ENCODE data around the gene CC2D2A. TPM values are rescaled to one million over a fixed set of nuclear protein-coding genes. Genes with fewer than 3 reads are reported as not detected.

The CC2D2A gene
- total RNA-seq, 1 experiment from 2014 or later, result 3.6 TPM

GRCh38 chr4:15506464-15506863, 36.8 kb downstream of the CC2D2A start:
- no TSS peak for BruUV-seq (replicated peaks)
- no peaks in the 10 kb centered on the region for H3K4me1 ChIP-seq (ENCODE audit: control insufficient read depth, insufficient read depth, low read length)
- in situ Hi-C loops (cut with HindIII; ENCODE audit: low pct_unique_long_range_greater_than_20kb, low sequenced_read_pairs) (no loop called here), intact Hi-C loops (cut with micrococcal nuclease; ENCODE audit: unreplicated experiment) (no loop called here)
- TF ChIP-seq POLR2AphosphoS5 (IDR thresholded peaks at IDR 0.05; ENCODE audit: low read depth, low read length) (no peak), REST (IDR thresholded peaks at IDR 0.05; ENCODE audit: insufficient read depth in 1 of 2, low read depth in 2 of 2, low read length in 1 of 2) (no peak), SIN3A (IDR thresholded peaks at IDR 0.05; ENCODE audit: borderline replicate concordance, insufficient read depth, low read depth, low read length) (no peak), CTCF (IDR thresholded peaks at IDR 0.05) (no peak), TCF7L2 (IDR thresholded peaks at IDR 0.05; ENCODE audit: low read depth, low read length) (no peak)
- ATAC-seq (no peak), DNase-seq (ENCODE audit: low read depth, low spot score) (no peak)
- H3K36me3 ChIP-seq (ENCODE audit: control insufficient read depth, insufficient read depth, low read length), result no peaks in the 10 kb centered on the region
- H3K27me3 ChIP-seq (ENCODE audit: control insufficient read depth, insufficient read depth, low read length), result no peaks in the 10 kb centered on the region
- ChIA-PET CTCF (no interaction called here), POLR2A (no interaction called here)
- no peaks in the 10 kb centered on the region for H3K9me3 ChIP-seq (ENCODE audit: control insufficient read depth, insufficient read depth, low read depth, low read length)
- H3K4me3 ChIP-seq (ENCODE audit: low read depth in 2 of 2, low read length in 2 of 2), result no peak overlapping the region
- no peak overlapping the region for H3K27ac ChIP-seq (ENCODE audit: low read length)

- intact Hi-C loops (cut with micrococcal nuclease; ENCODE audit: unreplicated experiment) (no loop called here), in situ Hi-C loops (cut with HindIII; ENCODE audit: low pct_unique_long_range_greater_than_20kb, low sequenced_read_pairs) (no loop called here)
- DNase-seq (ENCODE audit: low read depth, low spot score), result no peak
- ATAC-seq, result no peak
- TF ChIP-seq CTCF (IDR thresholded peaks at IDR 0.05), result no peak
- no peak for TF ChIP-seq SIN3A (IDR thresholded peaks at IDR 0.05; ENCODE audit: borderline replicate concordance, insufficient read depth, low read depth, low read length)
- no peak for TF ChIP-seq TCF7L2 (IDR thresholded peaks at IDR 0.05; ENCODE audit: low read depth, low read length)
- TF ChIP-seq POLR2AphosphoS5 (IDR thresholded peaks at IDR 0.05; ENCODE audit: low read depth, low read length), result no peak
- TF ChIP-seq REST (IDR thresholded peaks at IDR 0.05; ENCODE audit: insufficient read depth in 1 of 2, low read depth in 2 of 2, low read length in 1 of 2), result no peak
- Histone ChIP-seq H3K27ac (ENCODE audit: low read length) (no peak overlapping the region), H3K4me1 (ENCODE audit: control insufficient read depth, insufficient read depth, low read length) (no peaks in the 10 kb centered on the region), H3K27me3 (ENCODE audit: control insufficient read depth, insufficient read depth, low read length) (no peaks in the 10 kb centered on the region), H3K36me3 (ENCODE audit: control insufficient read depth, insufficient read depth, low read length) (no peaks in the 10 kb centered on the region; the same call in 1 of the 2 replicates), H3K4me3 (ENCODE audit: low read depth in 2 of 2, low read length in 2 of 2) (no peak overlapping the region), H3K9me3 (ENCODE audit: control insufficient read depth, insufficient read depth, low read depth, low read length) (no peaks in the 10 kb centered on the region)
- ChIA-PET CTCF (no interaction called here), POLR2A (no interaction called here)
- BruUV-seq (replicated peaks), result no TSS peak
Measured at GRCh38 chr4:15507679-15508078, 38.0 kb downstream of the CC2D2A start.

Data from Panc1 (cell line).